ENCODE measurements around the gene F5.
A peak's percentile ranks its signal among the peaks of the same experiment; 100 is the strongest.
"Not testable (repeated sequence)": the region's sequence is repeated elsewhere in the genome, so short reads cannot be mapped to it uniquely, and the experiment has no call there.

Gene F5

DNA sequence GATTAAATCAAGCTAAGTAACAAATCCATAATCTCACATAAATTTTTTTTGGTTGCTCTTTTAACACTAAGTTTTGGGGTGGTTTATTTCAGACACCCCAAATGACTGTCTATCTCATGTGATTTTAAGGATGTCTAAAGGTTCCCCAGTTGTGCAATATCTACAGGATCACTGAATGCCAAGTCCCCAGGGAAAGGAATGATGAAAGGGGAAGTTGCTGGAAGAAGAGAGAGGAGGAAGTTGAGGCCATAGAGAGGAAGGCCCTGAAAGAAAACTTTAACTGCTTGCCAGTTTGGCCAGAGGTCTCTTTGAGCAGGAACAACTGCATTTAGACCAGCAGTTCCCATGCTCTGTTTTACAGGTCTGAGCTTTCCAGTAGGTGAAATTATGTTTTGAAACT is 73.1 kb downstream of the F5 start:
- TF ChIP-seq, protein P1, sequence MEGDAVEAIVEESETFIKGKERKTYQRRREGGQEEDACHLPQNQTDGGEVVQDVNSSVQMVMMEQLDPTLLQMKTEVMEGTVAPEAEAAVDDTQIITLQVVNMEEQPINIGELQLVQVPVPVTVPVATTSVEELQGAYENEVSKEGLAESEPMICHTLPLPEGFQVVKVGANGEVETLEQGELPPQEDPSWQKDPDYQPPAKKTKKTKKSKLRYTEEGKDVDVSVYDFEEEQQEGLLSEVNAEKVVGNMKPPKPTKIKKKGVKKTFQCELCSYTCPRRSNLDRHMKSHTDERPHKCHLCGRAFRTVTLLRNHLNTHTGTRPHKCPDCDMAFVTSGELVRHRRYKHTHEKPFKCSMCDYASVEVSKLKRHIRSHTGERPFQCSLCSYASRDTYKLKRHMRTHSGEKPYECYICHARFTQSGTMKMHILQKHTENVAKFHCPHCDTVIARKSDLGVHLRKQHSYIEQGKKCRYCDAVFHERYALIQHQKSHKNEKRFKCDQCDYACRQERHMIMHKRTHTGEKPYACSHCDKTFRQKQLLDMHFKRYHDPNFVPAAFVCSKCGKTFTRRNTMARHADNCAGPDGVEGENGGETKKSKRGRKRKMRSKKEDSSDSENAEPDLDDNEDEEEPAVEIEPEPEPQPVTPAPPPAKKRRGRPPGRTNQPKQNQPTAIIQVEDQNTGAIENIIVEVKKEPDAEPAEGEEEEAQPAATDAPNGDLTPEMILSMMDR (IDR thresholded peaks at IDR 0.05; ENCODE audit: low read depth, low read length), result no peak
- no peak overlapping the region for H3K4me3 ChIP-seq (replicated peaks in 1 of 2; ENCODE audit: low read depth in 2 of 2, low read length in 2 of 2)
- DNase-seq (ENCODE audit: low read depth in 2 of 2), result peak; percentile 81 to 84

DNA sequence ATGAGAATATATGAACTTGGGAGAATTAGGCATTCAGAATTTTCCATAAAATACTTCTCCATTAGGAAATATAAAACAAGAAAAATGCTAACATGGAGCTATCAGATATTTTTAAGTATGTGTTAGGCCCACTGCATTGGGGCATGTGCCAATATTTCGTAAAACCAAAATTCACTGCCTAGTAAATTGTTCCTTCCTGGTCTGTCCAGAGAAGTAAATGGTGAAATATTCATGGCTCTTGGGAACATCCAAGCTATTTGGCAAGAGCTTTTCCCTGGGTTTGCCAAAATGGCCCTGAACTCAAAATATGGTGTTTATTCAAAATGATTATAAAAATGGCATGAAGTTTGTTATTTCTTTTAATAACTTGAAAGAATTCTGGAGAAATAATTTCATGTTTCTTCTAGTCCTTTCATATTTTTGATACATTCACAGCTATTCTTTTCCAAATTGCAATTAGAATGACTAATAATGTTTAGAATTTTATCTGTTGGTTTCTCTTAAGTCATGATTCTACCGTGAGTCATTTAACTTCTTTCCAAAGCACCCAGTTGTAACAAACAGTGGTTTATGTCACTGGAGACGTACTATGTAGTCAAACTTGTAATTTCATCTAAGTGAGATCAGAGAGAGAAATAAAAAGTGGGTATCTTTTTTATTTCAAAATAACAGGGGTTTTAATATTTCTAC is 74.8 kb downstream of the F5 start:
- H3K4me3 ChIP-seq (replicated peaks in 1 of 2; ENCODE audit: low read depth in 2 of 2, low read length in 2 of 2), result no peak overlapping the region
- peak; percentile 89 to 93 for DNase-seq (ENCODE audit: low read depth in 2 of 2)
- TF ChIP-seq, protein P1 (IDR thresholded peaks at IDR 0.05; ENCODE audit: low read depth, low read length), result no peak

DNA sequence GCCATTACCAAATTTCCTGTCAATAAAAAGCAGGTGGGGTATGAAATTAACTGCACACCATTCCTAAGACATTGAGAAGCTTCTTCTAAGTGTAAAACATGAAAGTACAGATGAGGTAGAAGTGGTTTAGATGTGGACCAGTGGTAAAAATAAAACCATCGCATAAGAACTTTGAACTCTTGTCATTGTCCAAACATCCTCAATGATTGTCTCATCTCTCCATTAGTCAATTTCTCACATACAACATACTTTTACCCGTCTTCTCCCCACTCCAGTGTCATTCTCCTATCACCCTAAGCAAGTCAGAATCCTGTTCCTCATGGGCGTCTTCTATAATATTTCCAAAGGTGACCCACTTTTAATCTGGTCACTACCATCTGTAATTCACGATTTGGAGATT is 76.2 kb downstream of the F5 start:
- no peak for DNase-seq (ENCODE audit: low read depth in 2 of 2)
- H3K4me3 ChIP-seq (replicated peaks in 1 of 2; ENCODE audit: low read depth in 2 of 2, low read length in 2 of 2), result no peak overlapping the region
- TF ChIP-seq, protein P1 (IDR thresholded peaks at IDR 0.05; ENCODE audit: low read depth, low read length), result no peak

DNA sequence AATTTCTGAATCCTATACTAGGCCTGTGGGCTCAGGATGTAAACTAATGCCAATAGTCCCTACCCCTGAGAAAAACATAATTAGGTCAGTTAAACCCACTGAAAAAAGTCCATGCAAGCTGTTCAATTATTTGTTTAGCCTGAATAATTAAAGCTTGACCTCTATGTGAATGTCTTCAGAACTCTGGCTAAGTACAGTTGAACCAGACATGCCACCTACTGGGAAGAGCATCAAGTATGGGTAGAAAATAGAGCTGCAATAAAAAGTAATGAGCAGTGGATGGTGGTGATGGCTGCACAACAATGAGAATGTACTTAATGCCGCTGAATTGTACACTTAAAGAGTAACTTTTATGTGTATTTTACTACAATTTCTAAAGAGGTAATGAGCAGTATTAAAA is 76.9 kb downstream of the F5 start:
- H3K4me3 ChIP-seq (replicated peaks in 1 of 2; ENCODE audit: low read depth in 2 of 2, low read length in 2 of 2), result no peak overlapping the region
- no peak for DNase-seq (ENCODE audit: low read depth in 2 of 2)
- TF ChIP-seq, protein P1 (IDR thresholded peaks at IDR 0.05; ENCODE audit: low read depth, low read length), result no peak

DNA sequence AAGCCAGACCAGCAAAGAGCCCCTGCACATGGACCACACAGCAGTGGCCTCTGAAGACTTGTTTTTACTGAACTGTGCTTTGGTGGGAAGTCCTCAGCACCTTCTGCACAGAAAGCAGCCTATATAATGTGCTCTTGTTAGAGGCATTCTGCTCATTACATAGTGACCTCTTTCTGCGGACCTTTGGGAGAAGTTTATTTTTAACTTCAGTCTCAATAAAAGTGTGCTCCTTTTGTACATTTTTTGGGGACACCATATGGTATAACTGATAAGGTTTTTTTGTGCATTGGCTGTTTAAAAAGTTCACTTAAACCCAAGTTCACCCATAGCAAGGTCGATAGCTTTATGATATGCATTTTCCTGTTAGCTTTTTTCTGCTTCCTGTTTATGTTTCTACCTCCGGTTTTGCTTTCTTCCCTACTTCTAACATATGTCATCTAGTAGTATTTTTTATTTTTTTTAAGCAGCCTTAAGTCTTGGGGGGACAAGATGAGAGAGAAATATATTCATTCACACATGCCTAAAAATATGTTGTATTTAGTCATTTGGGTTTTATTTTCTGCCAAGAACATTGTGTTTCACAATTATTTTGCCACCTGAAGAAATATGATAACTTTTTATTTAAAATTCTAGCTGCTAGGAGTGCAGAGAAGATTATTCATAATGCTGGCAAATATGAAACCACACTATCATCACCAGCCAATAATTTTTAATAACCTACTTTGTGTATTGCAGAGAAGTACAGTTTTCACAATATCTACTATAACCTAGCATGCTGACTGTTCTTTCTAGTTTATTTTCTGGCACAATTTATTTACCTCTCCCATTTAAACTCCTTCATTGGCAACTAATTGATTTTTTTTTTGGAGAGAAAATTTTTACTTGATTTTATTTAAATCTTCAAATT is 77.6 kb downstream of the F5 start:
- TF ChIP-seq, protein P1 (IDR thresholded peaks at IDR 0.05; ENCODE audit: low read depth, low read length), result no peak
- H3K4me3 ChIP-seq (replicated peaks in 1 of 2; ENCODE audit: low read depth in 2 of 2, low read length in 2 of 2), result no peak overlapping the region
- peak in 1 of 2 donors; percentile 27 for DNase-seq (ENCODE audit: low read depth in 2 of 2)

DNA sequence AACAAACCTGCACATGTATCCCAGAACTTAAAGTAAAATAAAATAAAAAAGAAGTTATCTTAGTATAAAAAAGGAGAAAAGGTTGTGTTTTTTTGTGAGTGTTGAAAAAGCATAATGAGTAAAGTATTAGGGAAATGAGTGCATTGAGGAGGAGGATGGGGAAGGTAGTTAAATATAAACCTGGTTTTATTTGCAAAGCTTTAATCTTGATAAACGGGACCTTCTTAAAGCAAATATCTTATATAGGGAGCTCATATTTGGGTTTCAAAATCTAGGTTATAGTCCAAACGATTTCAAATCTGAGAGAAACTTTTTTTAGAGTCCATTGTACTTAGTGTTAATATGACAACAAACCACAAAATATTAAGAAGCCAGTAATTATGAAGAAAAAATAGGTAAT is 78.9 kb downstream of the F5 start:
- TF ChIP-seq, protein P1 (IDR thresholded peaks at IDR 0.05; ENCODE audit: low read depth, low read length), result no peak
- no peak overlapping the region for H3K4me3 ChIP-seq (replicated peaks in 1 of 2; ENCODE audit: low read depth in 2 of 2, low read length in 2 of 2)
- DNase-seq (ENCODE audit: low read depth in 2 of 2), result no peak

DNA sequence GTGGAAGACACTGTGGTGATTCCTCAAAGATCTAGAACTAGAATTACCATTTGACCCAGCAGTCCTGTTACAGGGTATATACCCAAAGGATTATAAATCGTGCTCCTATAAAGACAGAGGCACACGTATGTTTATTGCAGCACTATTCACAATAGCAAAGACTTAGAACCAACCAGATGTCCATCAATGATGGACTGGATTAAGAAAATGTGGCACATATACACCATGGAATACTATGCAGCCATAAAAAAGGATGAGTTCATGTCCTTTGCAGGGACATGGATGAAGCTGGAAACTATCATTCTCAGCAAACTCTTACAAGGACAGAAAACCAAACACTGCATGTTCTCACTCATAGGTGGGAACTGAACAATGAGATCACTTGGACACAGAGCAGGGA is 82.7 kb downstream of the F5 start:
- not testable (repeated sequence) for DNase-seq (ENCODE audit: low read depth in 2 of 2)

More for the DNA sequence above, 82.7 kb downstream of the F5 start:
- not testable (repeated sequence) for H3K4me3 ChIP-seq (replicated peaks in 1 of 2; ENCODE audit: low read depth in 2 of 2, low read length in 2 of 2)
